Measurements from ENCODE around the gene OR8B2. TPM values are rescaled to one million over a fixed set of nuclear protein-coding genes. Genes with fewer than 3 reads are reported as not detected.
A peak's percentile ranks its signal among the peaks of the same experiment; 100 is the strongest.
"Not testable (repeated sequence)": the region's sequence is repeated elsewhere in the genome, so short reads cannot be mapped to it uniquely, and the experiment has no call there.

OR8B2 gene
- not detected for total RNA-seq (ENCODE audit: insufficient read depth, low replicate concordance)

- DNase-seq (ENCODE audit: low spot score), result no peak
Observed at GRCh38 chr11:124384399-124384798, at the start of gene OR8B2. OR8B2 (minus strand) TSS chr11:124384499; CDS start chr11:124383343, 1,156 bp downstream.

- no peak for DNase-seq (ENCODE audit: low spot score)
Observed at GRCh38 chr11:124429599-124429998, 45.3 kb upstream of the OR8B2 start.

- DNase-seq (ENCODE audit: low spot score), result no peak
Observed at GRCh38 chr11:124424384-124424921, 40.2 kb upstream of the OR8B2 start, which contains the start of gene OR8B4. OR8B4 (minus strand) TSS chr11:124424871; CDS start chr11:124424871, 0 bp downstream.

- no peak for DNase-seq (ENCODE audit: low spot score)
Observed at GRCh38 chr11:124421043-124421442, 36.7 kb upstream of the OR8B2 start.

- peak; percentile 49 for DNase-seq (ENCODE audit: low spot score)
Observed at GRCh38 chr11:124415356-124415923, 31.1 kb upstream of the OR8B2 start.

- no peak for DNase-seq (ENCODE audit: low spot score)
Observed at GRCh38 chr11:124409906-124410305, 25.6 kb upstream of the OR8B2 start.

- no peak for DNase-seq (ENCODE audit: low spot score)
Observed at GRCh38 chr11:124405581-124405980, 21.3 kb upstream of the OR8B2 start.

GRCh38 chr11:124403186-124403585, 18.9 kb upstream of the OR8B2 start:
- DNase-seq (ENCODE audit: low spot score), result not testable (repeated sequence)

GRCh38 chr11:124402326-124402922, 18.1 kb upstream of the OR8B2 start:
- DNase-seq (ENCODE audit: low spot score), result peak; percentile 52

GRCh38 chr11:124398924-124399323, 14.6 kb upstream of the OR8B2 start, which contains the start of gene OR8B3:
OR8B3 (minus strand) TSS chr11:124399024; CDS start chr11:124397351, 1,673 bp downstream.
- no peak for DNase-seq (ENCODE audit: low spot score)

GRCh38 chr11:124396847-124397246, 12.5 kb upstream of the OR8B2 start:
- DNase-seq (ENCODE audit: low spot score), result not testable (repeated sequence)

- no peak for DNase-seq (ENCODE audit: low spot score)
Observed at GRCh38 chr11:124394408-124394807, 10.1 kb upstream of the OR8B2 start.

GRCh38 chr11:124382857-124383256, 1.4 kb downstream of the OR8B2 start:
- not testable (repeated sequence) for DNase-seq (ENCODE audit: low spot score)

GRCh38 chr11:124380585-124380984, 3.7 kb downstream of the OR8B2 start:
- DNase-seq (ENCODE audit: low spot score), result no peak

GRCh38 chr11:124376280-124376679, 8.0 kb downstream of the OR8B2 start:
- DNase-seq (ENCODE audit: low spot score), result no peak

GRCh38 chr11:124359566-124359965, 24.7 kb downstream of the OR8B2 start:
- DNase-seq (ENCODE audit: low spot score), result no peak

GRCh38 chr11:124346311-124346955, 37.9 kb downstream of the OR8B2 start:
- no peak for DNase-seq (ENCODE audit: low spot score)

- no peak for DNase-seq (ENCODE audit: low spot score)
Observed at GRCh38 chr11:124344346-124344745, 40.0 kb downstream of the OR8B2 start.

GRCh38 chr11:124340142-124340447, 44.2 kb downstream of the OR8B2 start:
- no peak for DNase-seq (ENCODE audit: low spot score)

GRCh38 chr11:124339396-124340141, 44.7 kb downstream of the OR8B2 start:
- DNase-seq (ENCODE audit: low spot score), result no peak

All from umbilical cord (tissue), 2 donors.